Lung (tissue), 12 donors: Measurements from ENCODE around the gene OR5K4. TPM values are rescaled to one million over a fixed set of nuclear protein-coding genes. Genes with fewer than 3 reads are reported as not detected.
"Not testable (repeated sequence)": the region's sequence is repeated elsewhere in the genome, so short reads cannot be mapped to it uniquely, and the experiment has no call there.

Experiments used
- ATAC-seq: fragments of 200-7000 bp; cut with Tn5 transposase; one replicate; pipeline ENCODE4 v1.9.1; 2020; ENCODE audit warnings: moderate number of reproducible peaks; ENCODE audit not compliant: insufficient read depth, low FRiP score
- DNase-seq, 3 donors: peaks; one replicate each; pipeline ENCODE4 v3.0.0-alpha.2; 2013 to 2017
- H3K27ac ChIP-seq, 2 donors: one replicate each; pipeline ENCODE4 v1.5.1; 2013; ENCODE audit warnings: mild to moderate bottlenecking in 2 of 2, moderate library complexity in 2 of 2, control low read depth in 1 of 2, inconsistent platforms in 1 of 2, low read depth in 1 of 2, low read length in 1 of 2
- H3K27me3 ChIP-seq, 3 donors: one replicate each; pipeline ENCODE4 v1.5.1; 2013; ENCODE audit warnings: low read length in 2 of 3; ENCODE audit not compliant: control insufficient read depth in 3 of 3, insufficient read depth in 3 of 3
- H3K36me3 ChIP-seq, 4 donors: one replicate each; pipeline ENCODE4 v1.5.1; 2013; ENCODE audit warnings: low read length in 4 of 4, mild to moderate bottlenecking in 1 of 4, moderate library complexity in 1 of 4; ENCODE audit not compliant: control insufficient read depth in 4 of 4, insufficient read depth in 4 of 4
- H3K4me1 ChIP-seq, 5 donors: one replicate each; pipeline ENCODE4 v1.5.1; 2013; ENCODE audit warnings: low read length in 5 of 5, mild to moderate bottlenecking in 2 of 5, moderate library complexity in 1 of 5; ENCODE audit not compliant: control insufficient read depth in 5 of 5, insufficient read depth in 5 of 5
- H3K4me3 ChIP-seq: one replicate; pipeline ENCODE4 v1.5.1; 2013; ENCODE audit warnings: mild to moderate bottlenecking, control low read depth, moderate library complexity
- H3K9ac ChIP-seq, 2 donors: one replicate each; pipeline ENCODE4 v1.5.1; 2013; ENCODE audit warnings: low read length in 2 of 2, control low read depth in 1 of 2; ENCODE audit not compliant: insufficient read depth in 1 of 2
- H3K9me3 ChIP-seq, 4 donors: one replicate each; pipeline ENCODE4 v1.5.1; 2013; ENCODE audit warnings: low read length in 3 of 4, mild to moderate bottlenecking in 1 of 4, moderate library complexity in 1 of 4; ENCODE audit not compliant: control insufficient read depth in 4 of 4, insufficient read depth in 3 of 4
- WGBS, 2 donors: extraction: QIAGEN DNeasy Blood & Tissue Kit; methylation state at CpG; one replicate each; pipeline ENCODE4 v1.1.7; 2013; 5-methylcytosine and 5-hydroxymethylcytosine counted together
- polyA plus RNA-seq, 2 donors: library from polyadenylated mRNA; stranded (reverse); fragments of 200-250 nt; gene quantifications; one replicate each; pipeline ENCODE4 v1.2.1, GENCODE V29; 2013
- total RNA-seq, 2 donors: library from RNA; depleted of rRNA in 1 of 2; stranded (reverse); fragments of >200 nt in 1 of 2; gene quantifications; one replicate each; pipeline ENCODE4 v1.2.1, GENCODE V29; 2014 to 2021
- TF ChIP-seq, protein P1 (sequence below): IDR thresholded peaks from 2 replicates; pipeline ENCODE4 v1.5.1; 2012; ENCODE audit warnings: mild to moderate bottlenecking; ENCODE audit errors: control extremely low read depth, extremely low read depth
- donor health status: control.
- donor health status: control.
- donor health status: Bipolar disorder and iron deficiency.
- donor health status: healthy.
- donor health status: DM: yes; HTN: yes; CAD: no.

OR5K4 gene
- total and polyA plus RNA-seq, 4 donors: not detected

- H3K36me3 ChIP-seq: no peaks in the 10 kb centered on the region
- no peaks in the 10 kb centered on the region for H3K4me1 ChIP-seq
- H3K9ac ChIP-seq: no peak overlapping the region
- no peaks in the 10 kb centered on the region for H3K27me3 ChIP-seq
- TF ChIP-seq, protein P1, sequence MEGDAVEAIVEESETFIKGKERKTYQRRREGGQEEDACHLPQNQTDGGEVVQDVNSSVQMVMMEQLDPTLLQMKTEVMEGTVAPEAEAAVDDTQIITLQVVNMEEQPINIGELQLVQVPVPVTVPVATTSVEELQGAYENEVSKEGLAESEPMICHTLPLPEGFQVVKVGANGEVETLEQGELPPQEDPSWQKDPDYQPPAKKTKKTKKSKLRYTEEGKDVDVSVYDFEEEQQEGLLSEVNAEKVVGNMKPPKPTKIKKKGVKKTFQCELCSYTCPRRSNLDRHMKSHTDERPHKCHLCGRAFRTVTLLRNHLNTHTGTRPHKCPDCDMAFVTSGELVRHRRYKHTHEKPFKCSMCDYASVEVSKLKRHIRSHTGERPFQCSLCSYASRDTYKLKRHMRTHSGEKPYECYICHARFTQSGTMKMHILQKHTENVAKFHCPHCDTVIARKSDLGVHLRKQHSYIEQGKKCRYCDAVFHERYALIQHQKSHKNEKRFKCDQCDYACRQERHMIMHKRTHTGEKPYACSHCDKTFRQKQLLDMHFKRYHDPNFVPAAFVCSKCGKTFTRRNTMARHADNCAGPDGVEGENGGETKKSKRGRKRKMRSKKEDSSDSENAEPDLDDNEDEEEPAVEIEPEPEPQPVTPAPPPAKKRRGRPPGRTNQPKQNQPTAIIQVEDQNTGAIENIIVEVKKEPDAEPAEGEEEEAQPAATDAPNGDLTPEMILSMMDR: no peak
- ATAC-seq: no peak
- peaks cover 0 to 2% (median 0%) of the 10 kb centered on the region in 4 donors for H3K9me3 ChIP-seq
- no peak overlapping the region for H3K4me3 ChIP-seq
- H3K27ac ChIP-seq: no peak overlapping the region
- no peak for DNase-seq
These were observed 41.4 kb downstream of the OR5K4 start for GRCh38 chr3:98395101-98395500.

DNA sequence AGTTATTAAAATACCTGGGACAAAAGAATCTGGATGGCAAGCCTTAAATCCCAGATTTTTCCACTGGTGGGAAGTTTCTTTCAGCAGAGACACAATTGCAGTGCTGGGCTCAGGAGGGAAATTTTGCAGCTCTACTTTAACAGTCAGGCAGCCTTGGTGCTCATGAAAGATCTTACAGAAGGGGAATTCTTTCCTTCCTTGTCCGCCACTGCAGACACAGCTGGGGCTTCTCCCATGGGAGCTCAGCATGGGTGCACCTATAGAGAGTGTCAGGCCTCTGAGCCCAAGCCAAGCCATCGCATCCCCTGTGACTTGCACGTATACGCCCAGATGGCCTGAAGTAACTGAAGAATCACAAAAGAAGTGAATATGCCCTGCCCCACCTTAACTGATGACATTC is 42.8 kb downstream of the OR5K4 start:
- not testable (repeated sequence) for DNase-seq, H3K36me3 ChIP-seq, ATAC-seq, H3K4me1 ChIP-seq, H3K9me3 ChIP-seq, H3K27ac ChIP-seq, H3K9ac ChIP-seq, H3K4me3 ChIP-seq, H3K27me3 ChIP-seq
- 92% methylated on average over 4 of the region's 4 CpGs for WGBS, 2 donors

- Histone ChIP-seq H3K9me3 (peaks cover 0 to 12% (median 5%) of the 10 kb centered on the region in 4 donors), H3K4me1 (no peaks in the 10 kb centered on the region), H3K9ac (no peak overlapping the region), H3K27ac (no peak overlapping the region), H3K36me3 (no peaks in the 10 kb centered on the region), H3K27me3 (no peaks in the 10 kb centered on the region), H3K4me3 (no peak overlapping the region)
- no peak for DNase-seq
- ATAC-seq: no peak
- TF ChIP-seq, protein P1: no peak
These were observed 44.9 kb downstream of the OR5K4 start for GRCh38 chr3:98398513-98398912.

DNA sequence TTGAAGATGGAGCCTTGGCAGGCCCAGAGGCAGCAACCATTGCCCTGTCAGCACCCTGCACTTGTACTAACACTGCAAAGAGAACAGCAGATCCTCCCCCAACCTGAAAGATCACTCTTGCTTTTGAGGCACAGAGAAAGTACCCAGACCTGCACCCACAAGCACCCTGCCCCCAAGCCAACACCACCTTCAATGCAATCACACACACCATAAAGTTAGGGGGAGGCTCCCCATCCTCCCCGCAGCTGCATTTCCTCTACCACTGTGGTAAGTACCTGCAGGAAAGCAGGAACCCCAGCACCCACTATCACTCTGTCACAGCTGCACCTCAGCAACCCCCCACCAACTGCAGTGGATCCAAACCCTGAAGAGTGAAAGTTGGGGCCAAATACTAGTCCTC is 48.9 kb downstream of the OR5K4 start:
- H3K9me3 ChIP-seq: peaks cover 0 to 17% (median 9%) of the 10 kb centered on the region in 4 donors
- no peak for DNase-seq
- 92 to 94% methylated on average over 1 of the region's 1 CpG for WGBS, 2 donors
- TF ChIP-seq, protein P1: no peak
- no peaks in the 10 kb centered on the region for H3K27me3 ChIP-seq
- H3K36me3 ChIP-seq: no peaks in the 10 kb centered on the region
- no peak overlapping the region for H3K4me3 ChIP-seq
- H3K27ac ChIP-seq: no peak overlapping the region
- no peak overlapping the region for H3K9ac ChIP-seq
- no peaks in the 10 kb centered on the region for H3K4me1 ChIP-seq
- ATAC-seq: no peak
